Endothelial cell of umbilical vein (primary cell): ENCODE measurements around the gene VAMP2. TPM values are rescaled to one million over a fixed set of nuclear protein-coding genes. Genes with fewer than 3 reads are reported as not detected.

Experiments used
- BruUV-seq: library from RNA; stranded (reverse); fragments of 400-500 nt; replicated peaks from 2 replicates; lab custom pipeline; 2021; lab: Mats Ljungman, UMichigan
- CTCF ChIA-PET: fragments of 300-600, 350-600 bp; sonication (Branson Sonifier 250); formaldehyde crosslinking; loops from one replicate; lab custom pipeline; 2021; ENCODE audit warnings: antibody characterized with exemption, inconsistent platforms; lab: Charles Lee
- POLR2A ChIA-PET: fragments of 300-600, 350-600 bp; sonication (Branson Sonifier 250); formaldehyde crosslinking; loops from one replicate; lab custom pipeline; 2021; ENCODE audit warnings: antibody characterized with exemption, inconsistent platforms; lab: Charles Lee
- DNase-seq: peaks from one replicate; pipeline ENCODE4 v3.0.0-alpha.2; 2011; ENCODE audit warnings: low read depth, low spot score
- FAIRE-seq: peaks from 2 replicates; lab custom pipeline; 2011; peaks lifted over from hg19 to GRCh38; lab: Jason Lieb, UNC
- H2AFZ ChIP-seq: 2 replicates; pipeline ENCODE4 v1.6.0; 2012; ENCODE audit warnings: low read depth, low read length, control low read depth, inconsistent platforms
- H3K27ac ChIP-seq: 2 replicates; pipeline ENCODE4 v1.5.1; 2011; ENCODE audit warnings: low read depth, mild to moderate bottlenecking, control low read depth, low read length, moderate library complexity; ENCODE audit not compliant: insufficient read depth
- H3K27me3 ChIP-seq, 2 experiments: 2 replicates each; pipeline versions ENCODE4 v1.6.0 to v1.6.1; 2011; ENCODE audit warnings: low read length in 2 of 2, mixed read lengths in 1 of 2; ENCODE audit not compliant: control insufficient read depth in 2 of 2, insufficient read depth in 2 of 2
- H3K36me3 ChIP-seq, 2 experiments: 2 replicates in 1 of 2; 3 replicates in 1 of 2; pipeline ENCODE4 v1.5.1; 2011; ENCODE audit warnings: low read length in 2 of 2, mild to moderate bottlenecking in 1 of 2, moderate library complexity in 1 of 2; ENCODE audit not compliant: control insufficient read depth in 2 of 2, insufficient read depth in 2 of 2; ENCODE audit errors: extremely low read depth in 1 of 2
- H3K4me1 ChIP-seq: 3 replicates; pipeline ENCODE4 v1.5.1; 2011; ENCODE audit warnings: mild to moderate bottlenecking, low read length; ENCODE audit not compliant: control insufficient read depth, insufficient read depth; ENCODE audit errors: extremely low read depth
- H3K4me2 ChIP-seq: 2 replicates; pipeline ENCODE4 v1.6.1; 2011; ENCODE audit warnings: low read length, control low read depth, mixed read lengths; ENCODE audit not compliant: insufficient read depth
- H3K4me3 ChIP-seq, 3 experiments: fragments of 200-600 bp in 1 of 3; sonication (generic), shearing (Covaris generic) in 1 of 3; replicated peaks in 1 of 3; 2 replicates each; pipeline ENCODE4 v1.5.1; 2011 to 2016; ENCODE audit warnings: control low read depth in 3 of 3, low read length in 3 of 3, mild to moderate bottlenecking in 2 of 3, inconsistent platforms in 1 of 3, low read depth in 1 of 3, moderate library complexity in 1 of 3; ENCODE audit not compliant: insufficient read depth in 1 of 3
- H3K79me2 ChIP-seq: 2 replicates; pipeline ENCODE4 v1.6.0; 2012; ENCODE audit warnings: low read length, inconsistent platforms; ENCODE audit not compliant: control insufficient read depth, insufficient read depth
- H3K9ac ChIP-seq: replicated peaks from 2 replicates; pipeline ENCODE3; 2011; ENCODE audit warnings: low read length, control low read depth; ENCODE audit not compliant: insufficient read depth; ENCODE audit errors: extremely low read depth
- H3K9me1 ChIP-seq: replicated peaks from 3 replicates; pipeline ENCODE4 v1.6.0; 2011; ENCODE audit warnings: mild to moderate bottlenecking, low read length; ENCODE audit not compliant: control insufficient read depth, insufficient read depth; ENCODE audit errors: extremely low read depth
- H3K9me3 ChIP-seq: replicated peaks from 2 replicates; pipeline ENCODE4 v1.5.1; 2012; ENCODE audit warnings: low read length, inconsistent platforms; ENCODE audit not compliant: control insufficient read depth, insufficient read depth
- H4K20me1 ChIP-seq: replicated peaks from 2 replicates; pipeline ENCODE3; 2011; ENCODE audit warnings: mild to moderate bottlenecking, low read length; ENCODE audit not compliant: control insufficient read depth, insufficient read depth; ENCODE audit errors: extremely low read depth
- EZH2 ChIP-seq: IDR thresholded peaks from 2 replicates; pipeline ENCODE4 v1.6.1; 2012; ENCODE audit warnings: borderline replicate concordance, low read depth, mild to moderate bottlenecking, moderate library complexity, low read length, inconsistent platforms; ENCODE audit not compliant: severe bottlenecking
- GATA2 ChIP-seq: IDR thresholded peaks from 2 replicates; pipeline ENCODE4 v1.7.0; 2011; ENCODE audit warnings: low read depth, mild to moderate bottlenecking, moderate library complexity, mixed read lengths, low read length; ENCODE audit not compliant: insufficient read length, insufficient read depth
- JUN ChIP-seq: IDR thresholded peaks from 2 replicates; pipeline ENCODE4 v1.6.1; 2011; ENCODE audit warnings: borderline replicate concordance, low read depth; ENCODE audit not compliant: insufficient read length, insufficient read depth
- POLR2AphosphoS5 ChIP-seq: IDR thresholded peaks from 2 replicates; pipeline ENCODE4 v1.6.1; 2012; ENCODE audit warnings: low read depth, mild to moderate bottlenecking, control low read depth, low read length, moderate library complexity; ENCODE audit not compliant: insufficient read depth
- dilution Hi-C: fragments of 300-500 bp; cut with MboI; formaldehyde crosslinking; loops from one replicate; pipeline ENCODE4 v1.15.0; 2019; ENCODE audit warnings: low sequenced_read_pairs; ENCODE audit not compliant: extremely low pct_ligation_motif_present
- intact Hi-C: fragments of 100-400 bp; cut with micrococcal nuclease; formaldehyde crosslinking; loops from one replicate; pipeline ENCODE4 v1.10.0; 2022
- polyA plus RNA-seq, 4 experiments: library from polyadenylated mRNA; depleted of rRNA in 3 of 4; stranded (reverse) in 3 of 4; unstranded in 1 of 4; fragments of >200 nt; gene quantifications; 2 replicates each; pipeline versions ENCODE4 v1.2.1 to v1.2.3, GENCODE V29; 2011 to 2012; ENCODE audit warnings: missing spikeins in 1 of 4
- total RNA-seq: library from RNA; stranded (reverse); gene quantifications from 2 replicates; pipeline ENCODE4 v1.2.3, GENCODE V29; 2021
- TF ChIP-seq, protein P1 (sequence below): IDR thresholded peaks from 2 replicates; pipeline ENCODE4 v1.6.1; 2011; ENCODE audit not compliant: insufficient read depth, insufficient read length

The VAMP2 gene
- total and polyA plus RNA-seq, 2 donors (not counting 3 experiments of a cell fraction or from before 2014, with no cell fraction given), result 35.9 to 38.0 TPM

DNA sequence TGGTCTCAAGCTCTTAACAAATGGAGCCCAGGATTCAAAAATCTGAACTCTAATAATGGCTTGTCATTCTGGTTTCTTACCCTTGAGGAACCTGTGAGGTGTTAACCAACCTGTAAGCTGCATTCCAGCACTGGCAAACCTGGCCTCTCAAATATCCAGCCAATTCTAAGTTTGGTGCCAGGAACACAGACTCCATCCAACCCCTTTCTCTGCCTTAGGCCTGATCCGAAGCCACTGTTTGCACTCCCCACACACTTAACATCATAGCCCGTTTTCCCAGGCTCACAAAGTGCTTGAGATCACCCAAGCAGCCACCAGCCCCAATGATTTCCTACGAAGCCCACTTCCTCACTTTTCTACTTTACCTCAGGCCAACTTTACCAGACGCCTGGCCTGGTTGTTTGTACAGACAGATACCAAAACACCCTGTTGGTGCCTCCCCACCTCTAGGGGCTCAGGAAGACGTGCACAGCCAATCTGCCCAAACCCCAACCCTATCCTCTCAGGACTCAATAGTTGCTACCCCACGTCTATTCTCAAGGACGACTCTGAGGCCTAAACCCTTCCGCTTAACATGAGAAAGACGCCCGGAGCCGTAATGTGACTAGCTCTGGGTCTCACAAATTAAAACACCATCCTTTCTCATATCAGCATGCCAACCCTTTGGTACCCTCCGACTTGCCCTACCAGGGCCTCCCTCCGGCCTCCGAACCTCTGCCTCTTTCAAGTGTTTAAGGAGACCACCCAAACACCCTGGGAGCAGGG, 7.3 kb downstream of the VAMP2 start:
- Histone ChIP-seq H3K4me1 (peaks cover 48% of the 10 kb centered on the region), H3K79me2 (peaks cover 6% of the 10 kb centered on the region), H3K4me2 (peak overlapping the region; percentile 9), H4K20me1 (no peaks in the 10 kb centered on the region), H3K27ac (peak overlapping the region; percentile 99), H3K27me3 (no peaks in the 10 kb centered on the region), H3K9me3 (no peaks in the 10 kb centered on the region), H3K4me3 (peak overlapping the region in 2 of 3 experiments; percentile 24 to 62), H3K9ac (peak overlapping the region; percentile 68), H3K36me3 (peaks cover 2% of the 10 kb centered on the region in 2 experiments), H3K9me1 (no peaks in the 10 kb centered on the region), H2AFZ (no peak overlapping the region)
- POLR2A ChIA-PET, result interaction anchor here (3.9 kb wide), 1 partner anchor 18 kb away, joined by 33 read pairs; no protein-coding TSS in a partner anchor
- intact Hi-C loops, result no loop called here
- FAIRE-seq, result no peak
- dilution Hi-C loops, result no loop called here
- DNase-seq, result no peak
- BruUV-seq, result no TSS peak
- TF ChIP-seq GATA2 (no peak), JUN (no peak), EZH2 (no peak), POLR2AphosphoS5 (no peak)
- TF ChIP-seq, protein P1, sequence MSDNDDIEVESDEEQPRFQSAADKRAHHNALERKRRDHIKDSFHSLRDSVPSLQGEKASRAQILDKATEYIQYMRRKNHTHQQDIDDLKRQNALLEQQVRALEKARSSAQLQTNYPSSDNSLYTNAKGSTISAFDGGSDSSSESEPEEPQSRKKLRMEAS, result no peak
- CTCF ChIA-PET, result interaction anchor here (0.6 to 6.3 kb wide), 4 partner anchors 17 to 95 kb away, joined by 3 to 72 read pairs (median 4); no protein-coding TSS in a partner anchor
